NCI-H1417 (cell line): ENCODE data around the gene KCNQ4.

ENCODE experiments used
- DNase-seq, 3 experiments: peaks; one replicate each; lab custom pipeline; 2025; lab: John Stamatoyannopoulos, UW

KCNQ4 gene

GRCh38 chr1:40777224-40777970 lies 6.2 kb upstream of the KCNQ4 start:
- DNase-seq = no peak

- peak in 1 of 3 experiments; percentile 8 for DNase-seq
Measured at GRCh38 chr1:40780678-40781607, 2.6 kb upstream of the KCNQ4 start.

- DNase-seq = no peak
Measured at GRCh38 chr1:40781608-40781971, 2.0 kb upstream of the KCNQ4 start.

- peak; percentile 11 to 29 (median 29) for DNase-seq
Measured at GRCh38 chr1:40782371-40782956, 1.1 kb upstream of the KCNQ4 start.

- DNase-seq = peak in 2 of 3 experiments; percentile 20 to 28
Measured at GRCh38 chr1:40784141-40784770, 669 bp downstream of the KCNQ4 start.

GRCh38 chr1:40784771-40785151 lies 1.2 kb downstream of the KCNQ4 start:
- no peak for DNase-seq

- DNase-seq = no peak
Measured at GRCh38 chr1:40785446-40785845, 1.9 kb downstream of the KCNQ4 start.

- DNase-seq = no peak
Measured at GRCh38 chr1:40786171-40786994, 2.8 kb downstream of the KCNQ4 start.

- no peak for DNase-seq
Measured at GRCh38 chr1:40786995-40787705, 3.6 kb downstream of the KCNQ4 start.

- DNase-seq = no peak
Measured at GRCh38 chr1:40787737-40788560, 4.4 kb downstream of the KCNQ4 start.

GRCh38 chr1:40788561-40789341 lies 5.2 kb downstream of the KCNQ4 start:
- no peak for DNase-seq

- DNase-seq = no peak
Measured at GRCh38 chr1:40789342-40789598, 5.7 kb downstream of the KCNQ4 start.

- DNase-seq = no peak
Measured at GRCh38 chr1:40789661-40790430, 6.3 kb downstream of the KCNQ4 start.

- no peak for DNase-seq
Measured at GRCh38 chr1:40792036-40792435, 8.4 kb downstream of the KCNQ4 start.

- DNase-seq = no peak
Measured at GRCh38 chr1:40793617-40794016, 10.0 kb downstream of the KCNQ4 start.

- DNase-seq = no peak
Measured at GRCh38 chr1:40794048-40794447, 10.5 kb downstream of the KCNQ4 start.

GRCh38 chr1:40794974-40795715 lies 11.6 kb downstream of the KCNQ4 start:
- no peak for DNase-seq
